GM12891 (cell line): ENCODE data around the gene DLG1.

ENCODE experiments used
- PAX5 ChIP-seq: IDR thresholded peaks from 2 replicates; pipeline ENCODE4 v1.6.1; 2011; ENCODE audit warnings: low read length, moderate library complexity, mild to moderate bottlenecking; ENCODE audit not compliant: insufficient read depth, severe bottlenecking
- POLR2A ChIP-seq: IDR thresholded peaks from 2 replicates; pipeline ENCODE4 v1.6.1; 2011; ENCODE audit warnings: low read depth, low read length, control low read depth
- POLR2AphosphoS5 ChIP-seq: IDR thresholded peaks from 2 replicates; pipeline ENCODE4 v1.6.1; 2011; ENCODE audit warnings: low read depth, low read length, control low read depth
- SPI1 ChIP-seq: IDR thresholded peaks from 2 replicates; pipeline ENCODE4 v1.6.1; 2011; ENCODE audit warnings: low read depth, low read length, control low read depth
- TAF1 ChIP-seq: IDR thresholded peaks from 2 replicates; pipeline ENCODE4 v1.6.1; 2011; ENCODE audit warnings: low read depth, low read length, control low read depth

- TF ChIP-seq SPI1 (no peak), POLR2A (no peak), POLR2AphosphoS5 (no peak), PAX5 (no peak), TAF1 (no peak)
Observed at GRCh38 chr3:197229836-197230235, 68.6 kb downstream of the DLG1 start.
